Measurements from ENCODE around the gene LRGUK.
A peak's percentile ranks its signal among the peaks of the same experiment; 100 is the strongest.

The LRGUK gene

DNA sequence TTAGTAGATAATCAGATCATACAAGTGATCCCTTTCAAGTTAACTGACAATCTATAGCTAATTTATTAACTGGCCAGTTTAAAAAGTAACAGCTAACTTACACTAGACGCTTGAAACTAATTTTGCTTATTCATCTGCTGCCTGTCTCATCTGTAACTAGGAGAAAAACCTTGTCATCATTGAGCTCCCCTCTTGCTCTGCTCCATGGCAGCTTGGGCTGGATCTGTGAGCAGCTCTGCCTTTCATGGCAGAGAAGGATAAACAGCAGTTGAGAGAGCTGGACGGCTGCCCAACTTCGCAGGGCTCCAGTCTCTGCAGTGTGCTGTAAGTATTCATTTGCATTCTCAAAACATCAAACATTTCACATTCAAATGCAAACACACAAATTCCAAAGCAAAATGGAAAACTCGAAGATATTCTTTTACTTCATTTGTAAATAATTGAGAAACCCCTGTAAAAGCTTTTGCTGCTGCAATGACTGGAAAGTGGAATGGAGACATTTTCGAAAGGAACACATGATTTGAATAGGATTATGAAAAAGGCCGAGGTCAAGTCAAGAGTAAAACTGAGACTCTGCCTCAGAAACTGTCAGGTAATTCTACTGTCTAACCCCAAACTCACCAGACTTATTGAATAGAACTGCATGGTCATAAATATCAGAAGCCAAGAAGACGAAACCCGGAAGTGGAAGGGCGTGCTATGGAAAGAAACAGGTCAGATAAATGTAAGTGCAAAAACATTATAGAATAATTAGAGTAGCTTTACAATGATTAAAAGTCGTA is 172.0 kb downstream of the LRGUK start:
- peak in 48 of 51 donors; percentile 7 to 82 (median 54) for DNase-seq

- peak in 2 of 51 donors; percentile 10 to 37 for DNase-seq
Observed at GRCh38 chr7:134300988-134301387, 173.8 kb downstream of the LRGUK start.

- no peak for DNase-seq
Observed at GRCh38 chr7:134301592-134301991, 174.5 kb downstream of the LRGUK start.

DNA sequence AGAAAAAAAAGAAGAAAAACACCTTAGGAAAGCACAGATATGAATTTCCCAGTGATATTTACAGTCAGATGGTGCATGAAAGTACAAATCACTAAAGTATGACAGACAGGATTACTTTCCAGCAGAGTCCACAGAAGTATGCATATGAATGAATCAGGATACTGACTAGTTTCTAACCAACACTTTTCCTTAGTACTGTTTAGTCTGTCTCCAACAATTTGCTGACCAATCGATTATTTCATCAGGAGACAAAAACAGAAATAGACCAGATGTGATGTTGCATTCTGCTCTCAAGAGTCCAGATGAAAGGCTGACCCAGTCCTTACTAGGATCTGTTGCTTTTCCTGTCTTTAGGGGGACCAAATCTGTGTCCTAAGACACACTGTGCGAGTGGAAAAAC is 175.0 kb downstream of the LRGUK start:
- no peak for DNase-seq

GRCh38 chr7:134307320-134307719 is 180.2 kb downstream of the LRGUK start:
- no peak for DNase-seq

DNA sequence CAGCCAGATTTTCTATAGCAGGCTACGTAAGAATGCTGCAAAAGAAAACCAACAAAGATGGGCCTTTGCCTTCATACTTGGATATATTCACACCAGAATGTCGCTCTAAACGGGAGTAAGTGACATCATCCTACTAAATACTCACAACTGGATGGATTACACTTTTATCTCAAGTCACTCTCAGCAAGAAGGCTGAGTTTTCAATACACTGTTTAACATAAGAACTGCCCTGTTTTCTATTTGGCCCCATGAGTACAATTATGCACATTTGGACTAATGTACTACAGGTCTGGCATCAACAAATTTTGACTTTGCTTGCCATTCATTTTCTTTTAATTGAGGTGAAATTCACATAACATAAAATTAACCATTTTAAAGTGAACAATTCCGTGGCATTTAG is 181.4 kb downstream of the LRGUK start:
- DNase-seq, result no peak

- DNase-seq, result no peak
Observed at GRCh38 chr7:134311807-134312206, 184.7 kb downstream of the LRGUK start.

DNA sequence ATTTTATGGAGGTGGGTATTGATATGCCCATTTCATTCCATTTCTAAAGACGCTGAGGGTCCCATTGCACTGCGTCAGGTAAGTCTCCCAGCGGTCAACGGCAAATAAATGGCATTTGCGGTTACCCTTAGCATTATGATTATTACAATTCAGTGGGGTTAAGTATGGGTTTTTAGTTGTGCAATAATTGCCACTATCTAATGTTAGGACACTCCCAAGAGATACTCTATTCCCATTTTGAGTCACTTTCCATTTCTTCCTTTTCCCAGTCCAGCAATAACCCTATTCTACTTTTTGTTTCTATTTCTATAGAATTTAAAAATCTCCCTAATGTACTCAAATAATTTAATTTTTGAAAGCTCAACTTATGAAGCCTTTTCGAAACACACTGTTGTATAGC is 185.6 kb downstream of the LRGUK start:
- DNase-seq, result no peak

DNA sequence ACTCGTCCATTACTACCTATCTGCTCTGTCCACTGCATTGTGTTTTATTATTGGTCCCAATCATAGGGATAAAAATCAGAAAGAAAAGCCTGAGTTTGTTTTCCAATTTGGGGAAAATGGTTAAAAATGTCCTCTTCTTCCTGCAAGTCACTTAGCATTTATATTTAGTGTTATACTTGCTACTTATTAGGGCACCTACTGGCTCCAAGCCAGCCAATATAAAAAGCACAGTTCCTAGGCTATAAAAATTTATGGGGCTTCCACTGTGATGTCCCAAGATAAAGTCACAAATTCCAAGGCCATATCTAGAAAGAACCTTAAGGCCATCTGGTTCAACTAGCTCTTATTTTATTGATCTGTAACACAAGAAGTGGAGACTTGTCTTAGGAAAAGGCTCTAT is 186.4 kb downstream of the LRGUK start:
- DNase-seq, result no peak

All from hypothalamus (tissue), 51 donors.